AG10803 (cell line): ENCODE results near the gene SPTBN2.

Source experiments
- DNase-seq: peaks from one replicate; pipeline ENCODE4 v3.0.0; 2010; ENCODE audit warnings: low read depth
- H3K4me3 ChIP-seq: 2 replicates; pipeline ENCODE4 v1.5.1; 2011; ENCODE audit warnings: mild to moderate bottlenecking, low read length, control low read depth
- CTCF ChIP-seq: conservative IDR thresholded peaks from 2 replicates; pipeline ENCODE4 v1.5.1; 2011; ENCODE audit warnings: mild to moderate bottlenecking, low read length, control low read depth, inconsistent platforms

The SPTBN2 gene

DNA sequence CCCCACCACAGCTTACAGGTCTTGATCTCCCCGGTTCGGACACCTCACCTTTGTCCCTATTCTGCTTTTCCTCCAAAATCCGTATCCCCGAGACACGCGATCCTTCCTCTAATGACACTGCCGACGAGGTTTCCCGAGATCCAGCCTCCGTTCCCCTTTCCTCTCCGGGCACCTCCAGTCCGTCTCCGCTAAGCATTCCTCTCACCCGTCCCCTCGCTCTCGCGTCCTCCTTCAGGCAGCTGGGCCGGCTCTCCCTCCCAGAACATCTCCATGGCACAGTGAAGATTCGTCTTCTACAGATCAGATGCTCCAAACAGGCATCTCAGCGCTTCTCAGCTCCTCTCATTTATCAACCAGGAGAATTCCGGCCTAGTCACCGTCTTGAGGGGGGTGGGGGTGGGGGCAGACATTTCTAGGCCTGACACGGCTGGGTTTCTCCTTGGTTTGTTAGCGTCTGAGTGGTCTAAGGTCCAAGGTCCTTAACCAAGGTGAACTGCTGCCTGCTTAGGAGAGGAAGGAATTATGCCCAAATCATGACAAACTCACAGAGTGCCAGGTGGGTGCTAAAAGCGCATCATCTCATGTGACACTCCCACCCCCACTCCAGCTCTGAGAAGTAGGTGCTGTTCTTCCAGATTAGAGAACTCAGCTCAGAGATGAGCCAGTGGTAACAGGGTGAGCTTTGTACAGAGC, at the start of gene SPTBN2:
Gene SPTBN2 (minus strand): TSS at position 524 of the 693 bp plus-strand sequence. CDS start 7,976 bp downstream, outside the sequence.
- no peak for TF ChIP-seq CTCF
- H3K4me3 ChIP-seq: peak within 1 kb of the TSS; percentile 26
- no peak for DNase-seq

DNA sequence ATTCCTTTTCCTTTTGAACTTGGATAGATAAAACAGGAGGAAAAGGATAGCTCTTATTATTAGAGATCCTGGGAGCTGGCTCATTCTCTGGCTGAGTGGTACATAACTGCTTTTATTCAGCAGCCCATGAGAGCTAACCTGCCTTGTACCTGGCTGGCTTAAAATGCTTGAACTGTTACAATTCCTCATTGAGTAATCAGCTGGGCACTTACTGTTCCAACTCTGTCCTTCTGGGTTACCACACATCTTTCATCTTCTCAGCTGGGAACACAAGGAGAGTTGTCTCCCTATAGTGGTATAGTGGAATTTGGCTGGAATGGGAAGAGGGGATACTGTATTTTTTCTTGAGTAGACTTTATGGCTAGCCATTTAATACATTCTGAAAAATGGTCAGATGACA, 39.8 kb upstream of the SPTBN2 start:
- no peak for DNase-seq
- no peak overlapping the region for H3K4me3 ChIP-seq
- no peak for TF ChIP-seq CTCF

DNA sequence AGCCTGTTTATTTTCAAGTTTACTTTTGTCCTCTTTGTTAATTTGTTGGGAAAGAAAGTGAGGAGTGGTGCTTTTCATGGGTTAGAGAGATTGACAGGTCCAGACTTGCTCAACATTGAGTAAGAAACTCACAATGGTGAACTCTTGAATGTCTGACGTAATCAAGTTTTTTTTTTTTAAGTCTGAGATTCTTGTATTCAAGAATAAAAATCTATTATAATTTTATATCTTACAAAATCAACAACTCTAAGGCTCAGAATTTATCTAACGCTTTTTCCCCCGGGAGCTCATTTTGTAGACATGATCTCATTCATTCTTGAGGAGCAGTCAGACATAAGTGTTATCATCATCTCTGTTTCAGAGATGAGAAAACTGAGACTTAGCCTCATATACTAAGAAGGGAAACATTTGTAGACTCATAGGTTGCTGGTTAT, 39.1 kb upstream of the SPTBN2 start:
- no peak for TF ChIP-seq CTCF
- no peak for DNase-seq
- no peak overlapping the region for H3K4me3 ChIP-seq

- TF ChIP-seq CTCF: no peak
- no peak overlapping the region for H3K4me3 ChIP-seq
- no peak for DNase-seq
Observed at GRCh38 chr11:66767666-66768065, 38.6 kb upstream of the SPTBN2 start.

- no peak for DNase-seq
- no peak for TF ChIP-seq CTCF
- H3K4me3 ChIP-seq: no peak overlapping the region
Observed at GRCh38 chr11:66766681-66767080, 37.7 kb upstream of the SPTBN2 start.

- DNase-seq: no peak
- no peak overlapping the region for H3K4me3 ChIP-seq
- TF ChIP-seq CTCF: no peak
Observed at GRCh38 chr11:66762088-66762487, 33.1 kb upstream of the SPTBN2 start.

- no peak for DNase-seq
- TF ChIP-seq CTCF: no peak
- H3K4me3 ChIP-seq: no peak overlapping the region
Observed at GRCh38 chr11:66752148-66752547, 23.1 kb upstream of the SPTBN2 start.
